GM21526 (cell line): ENCODE measurements around the gene KRT83.
"Not testable (repeated sequence)": the region's sequence is repeated elsewhere in the genome, so short reads cannot be mapped to it uniquely, and the experiment has no call there.

Experiments used
- ATAC-seq: cut with Tn5 transposase; IDR thresholded peaks from one replicate; pipeline ENCODE4 v1.9.1; 2021; ENCODE audit warnings: moderate library complexity; ENCODE audit not compliant: unreplicated experiment, low FRiP score

Gene KRT83

GRCh38 chr12:52354200-52354599 lies 33.0 kb upstream of the KRT83 start:
- no peak for ATAC-seq

DNA sequence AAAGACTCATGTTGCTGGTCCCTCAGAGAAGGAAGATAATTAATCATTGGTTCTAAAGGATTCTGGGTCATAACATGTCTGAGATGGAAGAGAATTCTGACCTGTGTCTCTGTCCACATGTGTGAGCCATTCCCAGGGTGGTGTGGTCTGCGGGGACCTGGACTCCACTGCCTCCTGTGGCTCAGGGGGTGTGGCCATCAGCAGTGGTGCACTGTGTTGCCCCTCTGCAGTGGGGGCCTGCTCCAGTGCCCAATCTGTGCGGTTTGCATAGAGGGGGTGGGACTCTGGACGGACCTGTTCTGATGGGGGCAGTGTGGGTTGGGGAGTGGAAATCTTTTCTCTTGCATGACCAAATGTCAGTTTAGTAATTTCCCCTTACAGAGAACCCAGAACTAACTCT lies 32.6 kb upstream of the KRT83 start:
- no peak for ATAC-seq

GRCh38 chr12:52352951-52353350 lies 31.8 kb upstream of the KRT83 start:
- no peak for ATAC-seq

GRCh38 chr12:52351196-52352059 lies 30.2 kb upstream of the KRT83 start:
- no peak for ATAC-seq

- ATAC-seq, result no peak
Measured at GRCh38 chr12:52350786-52351185, 29.6 kb upstream of the KRT83 start.

DNA sequence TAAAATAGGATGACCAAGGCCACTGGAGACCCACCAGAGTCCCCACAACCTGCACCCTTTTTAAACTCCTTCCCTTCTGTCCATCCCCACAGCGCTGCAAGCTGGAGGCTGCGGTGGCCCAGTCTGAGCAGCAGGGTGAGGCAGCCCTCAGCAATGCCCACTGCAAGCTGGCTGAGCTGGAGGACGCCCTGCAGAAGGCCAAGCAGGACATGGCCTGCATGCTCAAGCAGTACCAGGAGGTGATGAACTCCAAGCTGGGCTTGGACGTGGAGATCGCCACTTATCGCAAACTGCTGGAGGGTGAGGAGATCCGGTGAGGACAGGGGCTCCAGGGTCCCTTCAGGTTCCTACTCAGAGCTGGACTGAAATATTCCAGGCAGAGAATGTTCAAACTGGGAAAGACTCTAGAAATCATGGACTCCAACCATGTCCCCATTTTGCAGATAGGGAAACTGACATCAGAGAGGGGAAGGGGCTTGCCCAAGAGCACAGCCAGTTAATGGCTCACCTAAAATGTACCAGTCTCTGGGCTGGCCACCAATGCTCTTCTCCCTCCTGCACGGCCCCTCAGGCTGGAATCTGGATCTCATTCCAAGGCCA lies 28.9 kb upstream of the KRT83 start:
- ATAC-seq, result no peak

DNA sequence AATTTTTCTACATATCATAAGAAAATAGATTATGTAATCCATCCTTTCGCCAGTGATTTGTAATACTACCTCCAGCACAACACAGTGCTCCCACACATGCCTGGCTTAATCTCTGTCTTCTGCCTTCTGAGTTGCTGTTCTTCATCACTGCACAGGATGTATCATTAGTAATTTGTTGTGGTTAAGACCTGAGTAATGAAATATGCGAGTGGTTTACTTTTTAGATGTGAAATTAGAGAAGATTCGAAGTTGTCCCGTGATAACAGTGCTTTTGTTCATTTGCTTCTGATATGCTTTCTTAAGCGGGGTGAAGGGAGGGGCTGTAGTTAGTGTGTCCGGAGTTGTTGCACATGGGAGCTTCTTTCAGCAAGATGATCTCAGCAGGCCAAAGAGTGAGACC lies 28.0 kb upstream of the KRT83 start:
- ATAC-seq, result no peak

- no peak for ATAC-seq
Measured at GRCh38 chr12:52347551-52348510, 26.6 kb upstream of the KRT83 start.

GRCh38 chr12:52347016-52347415 lies 25.8 kb upstream of the KRT83 start:
- no peak for ATAC-seq

GRCh38 chr12:52346593-52346992 lies 25.4 kb upstream of the KRT83 start:
- no peak for ATAC-seq

DNA sequence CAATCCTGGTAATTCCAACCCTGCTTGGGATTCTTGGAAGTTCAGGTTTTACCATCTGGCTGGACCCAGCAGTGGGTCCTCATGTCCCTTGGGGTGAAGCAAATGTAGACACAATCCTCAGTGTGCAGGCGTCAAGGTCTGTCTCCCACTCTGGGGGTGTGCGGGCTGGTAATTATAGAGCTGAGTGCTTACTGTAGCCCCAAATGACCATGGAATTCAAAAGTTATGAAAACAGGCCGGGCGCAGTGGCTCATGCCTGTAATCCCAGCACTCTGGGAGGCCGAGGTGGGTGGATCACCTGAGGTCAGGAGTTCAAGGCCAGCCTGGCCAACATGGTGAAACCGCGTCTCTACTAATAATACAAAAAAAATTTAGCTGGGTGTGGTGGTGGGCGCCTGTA lies 23.8 kb upstream of the KRT83 start:
- ATAC-seq, result not testable (repeated sequence)

GRCh38 chr12:52344111-52344510 lies 22.9 kb upstream of the KRT83 start:
- ATAC-seq, result no peak

GRCh38 chr12:52343550-52343949 lies 22.4 kb upstream of the KRT83 start:
- ATAC-seq, result no peak

- ATAC-seq, result no peak
Measured at GRCh38 chr12:52342781-52343490, 21.7 kb upstream of the KRT83 start.

- ATAC-seq, result no peak
Measured at GRCh38 chr12:52341066-52341580, 19.9 kb upstream of the KRT83 start.

DNA sequence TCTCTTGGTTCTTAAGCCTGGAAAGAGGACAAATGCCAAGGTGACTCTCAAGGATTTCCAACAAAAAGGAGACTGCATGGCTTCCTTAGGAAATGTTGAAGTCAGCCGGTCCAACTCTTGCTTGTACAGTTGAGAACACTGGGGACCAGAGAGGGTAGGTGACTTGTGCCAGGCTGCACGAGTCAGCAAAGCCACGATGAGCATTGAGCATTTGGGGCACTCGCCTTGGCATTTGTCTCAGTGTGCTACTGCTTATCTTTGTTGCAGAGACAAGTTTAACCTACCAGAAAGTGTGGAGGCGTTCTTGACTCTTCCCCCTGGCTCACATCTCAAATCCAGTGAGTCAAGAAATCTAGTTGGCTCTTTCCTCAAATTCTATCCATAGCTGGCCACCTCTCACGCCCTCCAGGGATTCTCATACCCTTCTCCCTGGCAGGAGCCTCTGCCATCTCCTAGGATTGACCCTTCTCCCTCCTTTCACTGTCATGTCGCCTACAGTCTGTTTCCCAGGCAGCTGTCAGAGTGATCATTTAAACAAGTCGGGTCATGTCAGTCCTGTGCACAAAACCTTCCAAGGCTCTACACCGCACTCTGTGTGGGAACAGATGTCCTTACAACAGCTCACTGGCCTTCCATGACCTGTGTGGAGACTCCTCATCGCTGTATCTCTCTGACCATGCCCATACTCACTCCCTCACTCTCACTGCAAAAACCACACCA lies 17.2 kb upstream of the KRT83 start:
- ATAC-seq, result no peak

GRCh38 chr12:52337054-52337453 lies 15.9 kb upstream of the KRT83 start:
- no peak for ATAC-seq

GRCh38 chr12:52336641-52337040 lies 15.4 kb upstream of the KRT83 start:
- ATAC-seq, result no peak

GRCh38 chr12:52335598-52336262 lies 14.5 kb upstream of the KRT83 start:
- ATAC-seq, result no peak
